ENCODE measurements around the gene GRK5. TPM values are rescaled to one million over a fixed set of nuclear protein-coding genes. Genes with fewer than 3 reads are reported as not detected.
"Not testable (repeated sequence)": the region's sequence is repeated elsewhere in the genome, so short reads cannot be mapped to it uniquely, and the experiment has no call there.

Gene GRK5
- total and polyA plus RNA-seq, 12 donors, result 9.3 to 96.4 (median 21.5) TPM

GRCh38 chr10:119429771-119430170 is 222.4 kb downstream of the GRK5 start:
- TF ChIP-seq POLR2A (IDR thresholded peaks at IDR 0.05) (no peak), CTCF (IDR thresholded peaks at IDR 0.05) (no peak)
- 71 to 100% (median 82%) methylated on average over 4 to 8 of the region's 8 CpGs for WGBS, 4 donors
- Histone ChIP-seq H3K36me3 (replicated peaks in 1 of 2) (peaks cover 0 to 34% of the 10 kb centered on the region in 2 donors), H3K27ac (no peak overlapping the region), H3K27me3 (no peaks in the 10 kb centered on the region), H3K4me1 (replicated peaks in 1 of 2) (no peaks in the 10 kb centered on the region), H3K4me3 (no peak overlapping the region), H3K9me3 (replicated peaks in 1 of 3) (no peaks in the 10 kb centered on the region)
- intact Hi-C loops (cut with DNase I), result no loop called here
- DNase-seq, result no peak

GRCh38 chr10:119431034-119431772 is 223.8 kb downstream of the GRK5 start:
- Histone ChIP-seq H3K27me3 (no peaks in the 10 kb centered on the region), H3K4me1 (replicated peaks in 1 of 2) (no peaks in the 10 kb centered on the region), H3K4me3 (no peak overlapping the region), H3K9me3 (replicated peaks in 1 of 3) (no peaks in the 10 kb centered on the region), H3K36me3 (replicated peaks in 1 of 2) (peaks cover 0 to 29% of the 10 kb centered on the region in 2 donors), H3K27ac (no peak overlapping the region)
- no peak for DNase-seq
- TF ChIP-seq CTCF (IDR thresholded peaks at IDR 0.05), result no peak
- intact Hi-C loops (cut with DNase I), result no loop called here
- 89 to 95% (median 92%) methylated on average over 19 to 22 of the region's 22 CpGs for WGBS, 4 donors

GRCh38 chr10:119431773-119432135 is 224.4 kb downstream of the GRK5 start:
- no peak for DNase-seq
- 87 to 100% (median 95%) methylated on average over 2 to 3 of the region's 3 CpGs for WGBS, 4 donors
- no peaks in the 10 kb centered on the region for H3K9me3 ChIP-seq (replicated peaks in 1 of 3)
- peaks cover 0 to 28% of the 10 kb centered on the region in 2 donors for H3K36me3 ChIP-seq (replicated peaks in 1 of 2)
- H3K27me3 ChIP-seq, result no peaks in the 10 kb centered on the region
- H3K4me3 ChIP-seq, result no peak overlapping the region
- TF ChIP-seq POLR2A (IDR thresholded peaks at IDR 0.05) (no peak), CTCF (IDR thresholded peaks at IDR 0.05) (no peak)
- intact Hi-C loops (cut with DNase I), result no loop called here
- no peak overlapping the region for H3K27ac ChIP-seq
- H3K4me1 ChIP-seq (replicated peaks in 1 of 2), result no peaks in the 10 kb centered on the region

GRCh38 chr10:119434942-119435341 is 227.6 kb downstream of the GRK5 start:
- DNase-seq; intact Hi-C loops (cut with DNase I); H3K9me3 ChIP-seq (replicated peaks in 1 of 3); H3K4me1 ChIP-seq (replicated peaks in 1 of 2); H3K27me3 ChIP-seq; H3K27ac ChIP-seq; H3K4me3 ChIP-seq: not testable (repeated sequence)
- peaks cover 0 to 24% of the 10 kb centered on the region in 2 donors for H3K36me3 ChIP-seq (replicated peaks in 1 of 2)
- WGBS, 4 donors, result 87 to 98% (median 98%) methylated on average over 5 of the region's 5 CpGs; no CpG with 5 or more reads in 1 of the 4 donors

- Histone ChIP-seq H3K36me3 (replicated peaks in 1 of 2) (peaks cover 0 to 16% of the 10 kb centered on the region in 2 donors), H3K4me3 (no peak overlapping the region), H3K27ac (no peak overlapping the region), H3K9me3 (replicated peaks in 1 of 3) (no peaks in the 10 kb centered on the region), H3K27me3 (no peaks in the 10 kb centered on the region), H3K4me1 (replicated peaks in 1 of 2) (no peaks in the 10 kb centered on the region)
- intact Hi-C loops (cut with DNase I), result no loop called here
- TF ChIP-seq CTCF (IDR thresholded peaks at IDR 0.05), result no peak
- DNase-seq, result no peak
- 95 to 100% (median 96%) methylated on average over 2 of the region's 2 CpGs for WGBS, 4 donors
These were observed 231.3 kb downstream of the GRK5 start for GRCh38 chr10:119438717-119439116.
